ENCODE data around the gene MDK. TPM values are rescaled to one million over a fixed set of nuclear protein-coding genes. Genes with fewer than 3 reads are reported as not detected.

Gene MDK
- total RNA-seq, 1 donor from 2014 or later, result 106 TPM

DNA sequence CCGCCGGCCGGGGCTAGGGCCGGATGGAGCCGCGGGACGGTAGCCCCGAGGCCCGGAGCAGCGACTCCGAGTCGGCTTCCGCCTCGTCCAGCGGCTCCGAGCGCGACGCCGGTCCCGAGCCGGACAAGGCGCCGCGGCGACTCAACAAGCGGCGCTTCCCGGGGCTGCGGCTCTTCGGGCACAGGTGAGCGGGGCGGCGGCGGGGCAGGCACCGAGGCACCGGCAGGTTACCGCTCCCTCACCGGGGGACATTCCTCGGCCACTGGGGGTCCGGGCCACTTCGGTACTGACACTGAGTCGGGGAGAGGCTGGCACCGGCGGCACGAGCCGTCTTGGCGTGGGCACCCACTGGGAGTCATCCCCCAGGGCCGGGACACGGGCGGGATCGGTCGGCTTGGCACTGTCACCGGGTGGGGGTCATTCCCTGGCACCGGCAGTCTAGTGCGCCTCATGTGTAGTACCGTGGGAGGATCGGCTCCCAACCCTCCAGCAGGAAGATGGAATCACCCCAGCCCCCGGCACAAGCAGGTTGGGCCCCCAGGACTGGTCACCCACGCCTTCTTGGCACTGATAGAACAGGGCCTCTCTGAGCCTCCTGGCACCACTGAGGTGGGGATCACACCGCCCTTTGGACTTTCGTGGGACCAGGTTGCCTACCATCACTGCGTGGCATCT lies 33.7 kb upstream of the MDK start:
- DNase-seq (ENCODE audit: low spot score), result no peak

DNA sequence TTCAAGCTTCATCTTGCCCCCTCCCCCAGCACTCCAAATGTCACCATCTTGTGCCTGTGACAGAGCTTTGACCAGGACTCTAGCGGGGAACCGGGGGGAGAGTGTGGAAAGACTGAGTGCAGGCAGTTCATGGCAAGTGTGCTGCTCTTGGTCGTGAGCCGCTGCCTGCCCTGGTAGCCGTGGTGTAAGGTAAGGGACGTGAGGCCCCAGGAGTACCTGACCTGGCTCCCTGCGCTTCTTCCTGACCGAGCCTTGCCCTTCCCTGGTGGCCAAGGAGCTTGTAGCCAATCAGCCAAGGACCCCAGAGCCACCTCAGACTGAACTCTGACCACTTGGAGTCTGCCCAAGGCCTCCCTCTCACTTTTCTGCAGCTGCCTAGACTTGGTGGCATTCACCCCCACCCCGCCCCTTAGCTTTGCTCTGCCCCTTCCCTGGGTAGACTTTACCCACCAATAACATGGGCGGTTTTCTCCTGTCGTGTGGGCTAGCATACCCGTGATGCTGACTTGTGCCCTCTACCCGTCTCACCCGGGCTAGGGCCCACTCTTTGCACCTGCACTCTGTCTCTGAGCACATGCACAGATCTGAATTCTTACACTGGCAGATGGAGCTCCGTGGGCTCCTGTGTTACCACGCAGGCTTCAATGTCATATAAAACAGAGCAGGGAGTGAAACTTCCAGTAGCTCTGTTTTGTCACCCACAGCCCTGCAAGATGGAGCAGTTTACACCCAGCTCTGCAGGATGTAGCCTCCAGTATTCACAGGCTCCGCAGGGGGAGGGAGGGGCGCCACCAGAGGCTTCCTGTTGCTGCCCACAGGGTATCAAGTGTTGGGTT lies 32.7 kb upstream of the MDK start:
- no peak for DNase-seq (ENCODE audit: low spot score)

GRCh38 chr11:46350695-46351094 lies 30.8 kb upstream of the MDK start:
- no peak for DNase-seq (ENCODE audit: low spot score)

DNA sequence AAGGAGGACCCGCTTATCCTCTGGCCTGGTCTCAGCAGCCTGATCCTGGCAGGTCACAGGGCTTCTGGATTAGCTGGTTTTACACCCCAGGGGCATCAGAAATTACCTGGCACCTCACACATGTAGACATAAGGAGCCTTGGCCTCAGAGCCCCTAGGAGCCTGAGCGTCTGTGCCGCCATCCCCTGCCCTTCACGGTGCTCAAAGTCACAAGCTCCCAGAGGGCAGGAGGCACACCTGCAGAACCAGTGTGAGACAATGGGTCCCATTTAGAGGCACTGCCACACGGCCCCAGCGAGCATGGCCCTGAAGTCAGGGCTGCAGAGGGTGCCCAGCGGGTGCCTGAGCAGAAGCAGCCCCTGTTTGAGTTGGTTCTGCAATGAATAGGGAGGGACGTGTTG lies 30.3 kb upstream of the MDK start:
- no peak for DNase-seq (ENCODE audit: low spot score)

DNA sequence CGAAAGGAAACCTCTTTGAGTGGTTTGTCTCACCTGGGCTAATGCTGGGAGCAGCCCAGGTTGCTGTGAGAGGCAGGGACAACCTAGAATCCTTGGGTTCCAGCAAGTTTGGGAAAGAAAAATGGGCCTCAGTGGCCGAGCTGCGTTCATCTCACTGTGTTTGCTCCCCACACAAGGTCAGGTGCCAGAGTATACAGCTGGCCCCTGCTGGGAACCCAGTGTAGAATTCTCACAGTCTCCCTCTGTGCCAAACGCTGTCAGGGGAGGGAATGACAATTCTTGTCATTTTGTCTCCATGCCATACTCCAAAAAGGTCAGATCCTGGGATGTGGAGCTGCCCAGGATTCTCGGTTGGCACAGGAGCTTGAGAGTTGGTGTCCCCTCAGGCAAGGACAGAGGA lies 29.9 kb upstream of the MDK start:
- DNase-seq (ENCODE audit: low spot score), result no peak

- DNase-seq (ENCODE audit: low spot score), result peak; percentile 46
Observed at GRCh38 chr11:46352063-46352841, 29.2 kb upstream of the MDK start.

DNA sequence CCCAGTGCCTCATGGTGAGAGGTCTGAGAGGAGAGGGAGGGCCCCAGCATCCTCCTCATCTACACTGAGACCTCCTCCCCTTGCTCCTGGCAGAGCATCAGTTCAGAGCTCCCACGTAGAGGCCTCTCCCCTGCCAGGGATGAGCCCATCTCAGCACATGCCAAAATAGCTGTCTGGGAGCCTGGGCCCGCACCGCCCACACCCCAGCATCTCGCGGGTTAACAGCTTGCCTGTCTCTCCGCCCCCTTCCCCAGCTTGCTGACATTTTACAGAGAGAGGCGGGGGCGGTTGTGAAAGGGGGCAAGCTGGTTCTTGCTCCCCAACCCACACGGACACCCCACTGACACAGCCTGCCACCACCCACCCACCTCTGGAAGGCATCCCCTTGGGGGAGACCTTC lies 27.8 kb upstream of the MDK start:
- no peak for DNase-seq (ENCODE audit: low spot score)

DNA sequence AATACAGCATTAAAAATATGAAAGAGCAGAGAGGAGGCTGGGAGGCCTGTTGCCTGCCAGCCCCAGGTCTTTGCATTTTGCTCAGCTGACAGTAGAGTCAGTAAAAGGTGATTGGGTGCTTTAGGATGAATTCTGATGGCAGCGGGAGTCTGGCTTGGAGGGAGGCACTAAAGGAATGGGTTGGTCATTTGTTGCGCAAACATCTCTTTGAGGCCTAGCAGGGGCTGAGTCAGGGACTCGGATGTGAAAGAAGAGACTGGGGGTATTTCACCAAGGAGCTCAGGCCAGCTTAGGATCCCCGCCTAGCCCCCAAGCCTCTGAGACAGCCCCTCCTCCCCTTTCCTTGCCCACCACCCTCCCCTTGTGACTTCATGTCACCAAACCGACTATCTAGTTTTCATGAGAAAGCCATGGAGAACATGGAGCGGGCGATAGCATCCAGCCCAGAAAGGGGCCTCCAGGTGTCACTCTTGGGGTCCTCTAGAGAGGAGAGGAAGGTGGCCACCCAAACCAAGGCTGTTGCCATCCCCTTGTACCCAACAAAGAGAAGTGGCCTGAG lies 24.5 kb upstream of the MDK start:
- no peak for DNase-seq (ENCODE audit: low spot score)

DNA sequence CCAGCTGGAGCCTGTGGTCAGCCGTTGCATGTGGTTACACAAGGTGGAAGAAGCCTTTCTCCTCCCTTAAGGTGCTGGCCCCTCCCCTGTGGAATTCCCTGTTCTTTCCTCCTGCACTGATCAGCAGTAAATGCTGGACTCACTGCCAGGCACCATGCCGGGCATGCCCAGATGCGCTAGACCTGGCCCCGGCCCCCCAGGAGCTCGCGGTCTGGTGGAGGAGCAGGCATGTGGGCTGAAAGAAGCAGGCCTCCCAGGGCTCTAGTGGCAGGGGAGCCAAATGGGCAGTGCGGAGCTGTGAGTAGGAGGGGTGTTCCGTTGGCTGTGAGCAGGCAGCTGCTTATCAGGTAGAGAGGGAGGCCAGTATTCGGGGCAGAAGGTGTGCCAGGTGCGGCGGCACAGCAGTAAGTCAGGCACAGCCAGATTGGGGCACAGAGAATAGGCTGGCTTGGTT lies 24.0 kb upstream of the MDK start:
- DNase-seq (ENCODE audit: low spot score), result no peak

DNA sequence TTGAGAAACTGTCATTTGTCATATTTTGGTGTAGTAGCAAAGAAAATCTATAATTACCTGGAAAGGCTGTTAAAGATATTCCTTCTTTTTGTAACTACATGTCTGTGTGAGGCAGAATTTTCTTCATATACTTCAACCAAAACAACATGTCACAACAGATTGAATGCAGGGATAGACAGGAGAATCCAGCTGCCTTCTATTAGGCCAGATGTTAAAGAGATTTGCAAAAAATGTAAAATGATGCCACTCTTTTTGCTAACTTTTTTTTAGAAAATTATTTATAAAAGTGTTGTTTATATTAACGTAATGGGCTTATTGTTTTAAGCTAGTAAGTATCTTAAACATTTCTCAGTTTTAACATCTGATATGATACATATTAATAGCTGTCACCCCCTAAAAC lies 21.5 kb upstream of the MDK start:
- DNase-seq (ENCODE audit: low spot score), result no peak

DNA sequence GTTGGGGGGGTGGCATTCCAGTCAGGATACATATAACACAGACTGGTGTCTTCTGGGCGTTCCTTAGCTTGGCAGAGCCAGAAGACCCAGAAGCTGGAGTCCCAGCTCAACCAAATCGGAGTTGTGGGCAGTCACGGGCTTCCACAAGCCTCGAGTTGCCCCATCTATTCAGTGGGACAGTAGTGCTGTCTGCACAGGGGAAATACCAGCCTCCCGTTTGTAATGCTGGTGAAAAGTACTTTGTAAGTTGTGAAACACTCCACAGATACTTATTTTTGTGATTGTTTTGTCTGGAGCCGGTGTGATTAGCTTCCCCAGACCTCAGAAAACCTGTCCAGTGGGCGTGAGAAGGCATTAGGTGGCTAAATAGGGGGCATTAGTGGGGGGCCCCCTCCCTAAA lies 20.6 kb upstream of the MDK start:
- no peak for DNase-seq (ENCODE audit: low spot score)

- peak; percentile 60 for DNase-seq (ENCODE audit: low spot score)
Observed at GRCh38 chr11:46361283-46362155, 19.9 kb upstream of the MDK start.

- no peak for DNase-seq (ENCODE audit: low spot score)
Observed at GRCh38 chr11:46362156-46363030, 19.1 kb upstream of the MDK start.

DNA sequence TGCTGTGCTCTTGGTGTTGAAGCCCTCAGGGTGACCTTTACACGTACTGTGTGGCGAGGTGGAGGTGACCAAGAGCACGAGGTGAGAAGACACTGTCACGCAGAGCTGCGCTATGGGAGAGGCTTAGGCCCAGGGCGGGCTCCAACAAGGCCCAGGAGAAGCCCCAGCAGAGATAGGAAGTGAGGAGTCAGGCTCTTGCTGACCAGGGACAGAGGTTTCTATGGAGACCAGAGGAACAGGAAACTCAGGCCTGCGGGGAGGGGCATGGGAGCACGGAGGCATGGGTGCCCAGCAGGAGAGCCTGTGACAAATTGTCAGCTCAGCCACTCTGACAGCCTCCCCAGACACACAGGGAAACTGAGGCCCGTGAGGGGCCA lies 18.4 kb upstream of the MDK start:
- DNase-seq (ENCODE audit: low spot score), result peak; percentile 68

DNA sequence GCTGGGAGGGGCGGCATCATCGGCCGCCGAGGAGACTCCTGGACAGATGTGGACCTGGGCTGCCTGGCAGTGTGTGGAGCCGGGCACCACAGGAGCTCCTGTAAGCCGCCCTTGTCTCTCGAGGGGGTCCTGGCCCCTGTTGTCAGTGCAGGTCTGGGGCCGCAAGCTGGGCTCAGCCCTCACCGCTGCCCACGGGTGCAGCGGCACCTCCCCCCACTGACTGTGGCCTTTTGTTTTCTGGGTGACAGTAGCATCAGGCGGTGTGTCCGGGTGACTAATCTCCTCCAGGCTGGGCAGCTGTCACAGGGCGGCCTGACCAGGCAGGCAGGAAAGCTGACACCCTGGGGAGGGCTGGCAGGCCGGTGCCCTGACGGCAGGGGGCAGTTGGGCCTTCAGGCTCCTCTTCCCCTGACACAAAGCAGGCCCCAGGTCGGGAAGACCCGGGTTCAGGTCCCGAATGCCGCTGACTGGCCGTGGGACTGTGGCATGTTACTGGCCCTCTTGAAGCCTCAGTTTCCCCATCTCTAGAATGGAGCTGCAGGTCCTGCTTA lies 17.9 kb upstream of the MDK start:
- DNase-seq (ENCODE audit: low spot score), result no peak

DNA sequence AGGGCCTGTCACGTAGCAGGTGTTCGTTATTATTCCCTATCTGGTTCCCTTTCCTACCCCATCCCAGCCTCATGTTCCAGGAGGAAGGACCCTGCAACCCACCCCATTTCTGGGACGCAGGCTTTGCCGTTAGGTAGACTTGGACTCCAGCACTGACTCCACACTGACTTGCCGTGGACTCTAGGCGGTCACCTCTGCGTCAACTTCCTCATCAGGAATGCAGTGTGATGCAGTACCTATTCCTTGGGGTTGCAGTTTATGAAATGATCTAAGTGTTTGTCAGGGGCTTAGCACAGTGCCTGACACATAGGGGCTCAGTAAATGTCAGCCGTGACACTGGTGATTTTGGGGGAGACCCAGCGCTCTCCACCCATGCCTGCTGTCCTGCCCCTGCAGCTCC lies 17.4 kb upstream of the MDK start:
- no peak for DNase-seq (ENCODE audit: low spot score)

DNA sequence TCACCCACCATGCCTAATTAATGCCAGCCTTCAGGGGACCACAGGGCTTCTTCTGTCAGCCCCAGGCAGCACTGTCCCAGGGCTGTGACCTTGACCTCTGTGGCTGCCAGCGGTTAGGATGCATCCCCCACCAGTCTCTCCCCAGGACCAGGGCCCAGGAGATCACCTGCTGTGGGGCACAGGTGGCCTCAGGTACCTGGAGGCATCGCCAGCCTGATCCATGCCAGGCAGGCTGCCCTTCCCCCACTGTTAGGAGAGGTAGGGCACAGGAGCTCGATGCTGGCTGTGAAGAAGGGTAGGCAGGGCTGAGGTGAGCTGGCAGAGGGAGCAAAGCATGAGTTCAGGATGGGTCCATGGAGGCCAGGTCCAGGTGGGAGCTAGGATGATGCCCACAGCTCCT lies 16.7 kb upstream of the MDK start:
- DNase-seq (ENCODE audit: low spot score), result no peak

GRCh38 chr11:46366260-46366659 lies 15.2 kb upstream of the MDK start:
- DNase-seq (ENCODE audit: low spot score), result no peak

- no peak for DNase-seq (ENCODE audit: low spot score)
Observed at GRCh38 chr11:46366661-46367161, 14.8 kb upstream of the MDK start.
